CD14-positive monocyte (primary cell): ENCODE results near the gene P2RX6. TPM values are rescaled to one million over a fixed set of nuclear protein-coding genes. Genes with fewer than 3 reads are reported as not detected.

ENCODE experiments used
- DNase-seq, 3 donors: peaks; one replicate each; pipeline ENCODE4 v3.0.0-alpha.2; 2011 to 2022
- H2AFZ ChIP-seq: 2 replicates; pipeline ENCODE4 v1.6.0; 2012; ENCODE audit warnings: mild to moderate bottlenecking, low read depth, low read length, inconsistent platforms; ENCODE audit not compliant: insufficient read depth, poor library complexity, severe bottlenecking
- H3K27ac ChIP-seq, 2 donors: 1 replicate in 1 of 2; 2 replicates in 1 of 2; pipeline ENCODE4 v1.5.1; 2012 to 2013; ENCODE audit warnings: low read length in 2 of 2, control low read depth in 1 of 2, inconsistent platforms in 1 of 2, low read depth in 1 of 2, mild to moderate bottlenecking in 1 of 2
- H3K27me3 ChIP-seq, 2 donors: one replicate each; pipeline versions ENCODE4 v1.6.0 to v1.6.1; 2011 to 2013; ENCODE audit warnings: low read length in 2 of 2; ENCODE audit not compliant: control insufficient read depth in 2 of 2, insufficient read depth in 2 of 2
- H3K36me3 ChIP-seq, 2 donors: replicated peaks in 1 of 2; 1 replicate in 1 of 2; 2 replicates in 1 of 2; pipeline versions ENCODE4 v1.5.1 to v1.6.1; 2012 to 2013; ENCODE audit warnings: low read length in 2 of 2, control low read depth in 1 of 2, inconsistent platforms in 1 of 2, mild to moderate bottlenecking in 1 of 2; ENCODE audit not compliant: insufficient read depth in 2 of 2, control insufficient read depth in 1 of 2
- H3K4me1 ChIP-seq, 2 donors: 1 replicate in 1 of 2; 2 replicates in 1 of 2; pipeline versions ENCODE4 v1.5.1 to v1.6.1; 2012 to 2013; ENCODE audit warnings: low read length in 2 of 2, control low read depth in 1 of 2, inconsistent platforms in 1 of 2, mild to moderate bottlenecking in 1 of 2, moderate library complexity in 1 of 2; ENCODE audit not compliant: insufficient read depth in 2 of 2, control insufficient read depth in 1 of 2
- H3K4me2 ChIP-seq: replicated peaks from 2 replicates; pipeline ENCODE3; 2012; ENCODE audit warnings: low read length, moderate library complexity, mild to moderate bottlenecking; ENCODE audit not compliant: poor library complexity, severe bottlenecking; ENCODE audit errors: extremely low read depth
- H3K4me3 ChIP-seq, 3 experiments: fragments of 200-600 bp in 1 of 3; sonication (generic) in 1 of 3; replicated peaks in 1 of 3; 1 replicate in 2 of 3; 2 replicates in 1 of 3; pipeline ENCODE4 v1.5.1; 2011 to 2013; ENCODE audit warnings: low read length in 3 of 3, mild to moderate bottlenecking in 3 of 3, control low read depth in 2 of 3, low read depth in 2 of 3, inconsistent platforms in 1 of 3, moderate library complexity in 1 of 3
- H3K79me2 ChIP-seq: 2 replicates; pipeline ENCODE4 v1.6.0; 2012; ENCODE audit warnings: mild to moderate bottlenecking, control low read depth, inconsistent platforms, low read length, moderate library complexity; ENCODE audit not compliant: insufficient read depth
- H3K9ac ChIP-seq: 2 replicates; pipeline ENCODE4 v1.6.0; 2017; ENCODE audit warnings: low read length, mild to moderate bottlenecking; ENCODE audit not compliant: insufficient read depth, poor library complexity, severe bottlenecking
- H3K9me3 ChIP-seq, 2 donors: replicated peaks in 1 of 2; 1 replicate in 1 of 2; 2 replicates in 1 of 2; pipeline versions ENCODE4 v1.5.1 to v1.6.1; 2012 to 2013; ENCODE audit warnings: low read length in 2 of 2, control low read depth in 1 of 2; ENCODE audit not compliant: control insufficient read depth in 1 of 2, insufficient read depth in 1 of 2
- H4K20me1 ChIP-seq: 2 replicates; pipeline ENCODE4 v1.6.0; 2012; ENCODE audit warnings: mild to moderate bottlenecking, low read length, control low read depth, moderate library complexity; ENCODE audit not compliant: insufficient read depth
- H3K27ac Mint-ChIP-seq, 7 donors: one replicate each; pipeline ENCODE4 v1.8.0; 2020; ENCODE audit warnings: mild to moderate bottlenecking in 7 of 7, mixed read lengths in 7 of 7, moderate library complexity in 6 of 7, inconsistent platforms in 2 of 7
- H3K27me3 Mint-ChIP-seq, 3 donors: one replicate each; pipeline ENCODE4 v1.8.0; 2021 to 2022; ENCODE audit warnings: low read depth in 3 of 3, mild to moderate bottlenecking in 3 of 3, mixed read lengths in 3 of 3, moderate library complexity in 3 of 3, inconsistent platforms in 1 of 3
- H3K36me3 Mint-ChIP-seq, 2 donors: one replicate each; pipeline ENCODE4 v1.8.0; 2020; ENCODE audit warnings: mixed read lengths in 2 of 2, inconsistent platforms in 1 of 2, mild to moderate bottlenecking in 1 of 2
- H3K4me1 Mint-ChIP-seq: one replicate; pipeline ENCODE4 v1.8.0; 2020; ENCODE audit warnings: mild to moderate bottlenecking, mixed read lengths
- H3K4me3 Mint-ChIP-seq, 2 donors: one replicate each; pipeline ENCODE4 v1.8.0; 2020; ENCODE audit warnings: mild to moderate bottlenecking in 2 of 2, mixed read lengths in 2 of 2, moderate library complexity in 1 of 2
- H3K9me3 Mint-ChIP-seq, 7 donors: one replicate each; pipeline ENCODE4 v1.8.0; 2020 to 2022; ENCODE audit warnings: mixed read lengths in 7 of 7, mild to moderate bottlenecking in 6 of 7, moderate library complexity in 6 of 7, inconsistent platforms in 2 of 7
- WGBS: methylation state at CpG from one replicate; pipeline ENCODE4 v1.1.5; 2013; ENCODE audit warnings: missing lambda C conversion rate; ENCODE audit not compliant: insufficient coverage; 5-methylcytosine and 5-hydroxymethylcytosine counted together
- intact Hi-C, 2 donors: fragments of 100-400 bp; cut with micrococcal nuclease; formaldehyde crosslinking; loops; one replicate each; pipeline versions ENCODE4 v1.15.0 to v1.15.1; 2023
- polyA plus RNA-seq, 3 donors: library from polyadenylated mRNA; depleted of rRNA in 1 of 3; unstranded in 2 of 3; stranded (reverse) in 1 of 3; fragments of 300-500 nt in 2 of 3; fragments of >200 nt in 1 of 3; fragmentation: Illumina TruSeq in 2 of 3; gene quantifications; 1 replicate in 2 of 3; 2 replicates in 1 of 3; pipeline ENCODE4 v1.2.3, GENCODE V29; 2012 to 2021
- TF ChIP-seq, protein P1 (sequence below): fragments of 200-600 bp; IDR thresholded peaks from one replicate; pipeline ENCODE4 v1.8.0; 2022; ENCODE audit warnings: antibody characterized with exemption, mild to moderate bottlenecking

The P2RX6 gene
- polyA plus RNA-seq, 3 donors: not detected

DNA sequence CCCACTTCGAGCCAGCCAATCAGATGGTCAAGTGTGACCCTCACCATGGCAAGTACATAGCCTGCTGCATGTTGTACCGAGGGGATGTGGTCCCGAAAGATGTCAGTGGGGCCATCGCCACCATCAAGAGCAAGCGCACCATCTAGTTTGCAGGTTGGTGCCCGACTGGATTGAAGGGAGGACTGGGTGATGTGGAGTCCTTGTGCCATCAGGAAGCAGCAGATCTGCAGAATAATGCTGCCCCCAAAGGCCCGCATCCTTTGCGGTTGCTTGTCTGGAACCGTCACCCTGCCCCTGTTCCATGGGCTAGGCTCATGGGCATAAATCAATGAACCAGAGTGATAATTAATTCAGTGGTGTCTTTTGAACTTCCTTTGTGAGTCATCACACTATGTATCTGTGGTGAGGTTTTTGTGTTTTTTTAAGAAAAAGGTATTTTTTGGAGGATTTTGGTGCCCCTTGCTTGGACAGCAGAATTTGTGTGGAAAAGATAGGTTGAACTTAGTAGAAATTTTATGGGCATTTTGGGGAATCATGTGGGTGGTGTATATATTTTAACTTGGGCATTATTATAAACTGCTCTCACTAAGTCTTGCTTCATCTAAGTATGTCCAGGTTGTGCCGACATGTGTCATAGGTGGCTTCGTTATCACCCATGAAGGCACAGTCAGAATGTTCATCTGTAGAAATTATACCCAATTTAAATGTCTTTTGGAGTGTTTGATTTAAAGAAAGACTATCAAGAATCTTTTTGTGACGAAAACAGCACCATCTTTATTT is 53.1 kb downstream of the P2RX6 start:
- Histone ChIP-seq H3K36me3 (no peaks in the 10 kb centered on the region), H3K27me3 (no peaks in the 10 kb centered on the region), H3K4me3 (no peak overlapping the region), H3K79me2 (no peaks in the 10 kb centered on the region), H2AFZ (no peak overlapping the region), H3K4me2 (no peak overlapping the region), H3K4me1 (no peaks in the 10 kb centered on the region), H4K20me1 (no peaks in the 10 kb centered on the region), H3K9ac (no peak overlapping the region), H3K27ac (no peak overlapping the region), H3K9me3 (no peaks in the 10 kb centered on the region)
- H3K27ac Mint-ChIP-seq: no peak overlapping the region
- H3K4me1 Mint-ChIP-seq: no peaks in the 10 kb centered on the region
- TF ChIP-seq, protein P1, sequence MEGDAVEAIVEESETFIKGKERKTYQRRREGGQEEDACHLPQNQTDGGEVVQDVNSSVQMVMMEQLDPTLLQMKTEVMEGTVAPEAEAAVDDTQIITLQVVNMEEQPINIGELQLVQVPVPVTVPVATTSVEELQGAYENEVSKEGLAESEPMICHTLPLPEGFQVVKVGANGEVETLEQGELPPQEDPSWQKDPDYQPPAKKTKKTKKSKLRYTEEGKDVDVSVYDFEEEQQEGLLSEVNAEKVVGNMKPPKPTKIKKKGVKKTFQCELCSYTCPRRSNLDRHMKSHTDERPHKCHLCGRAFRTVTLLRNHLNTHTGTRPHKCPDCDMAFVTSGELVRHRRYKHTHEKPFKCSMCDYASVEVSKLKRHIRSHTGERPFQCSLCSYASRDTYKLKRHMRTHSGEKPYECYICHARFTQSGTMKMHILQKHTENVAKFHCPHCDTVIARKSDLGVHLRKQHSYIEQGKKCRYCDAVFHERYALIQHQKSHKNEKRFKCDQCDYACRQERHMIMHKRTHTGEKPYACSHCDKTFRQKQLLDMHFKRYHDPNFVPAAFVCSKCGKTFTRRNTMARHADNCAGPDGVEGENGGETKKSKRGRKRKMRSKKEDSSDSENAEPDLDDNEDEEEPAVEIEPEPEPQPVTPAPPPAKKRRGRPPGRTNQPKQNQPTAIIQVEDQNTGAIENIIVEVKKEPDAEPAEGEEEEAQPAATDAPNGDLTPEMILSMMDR: no peak
- no peak for DNase-seq
- H3K9me3 Mint-ChIP-seq: peaks cover 0 to 5% (median 0%) of the 10 kb centered on the region in 7 donors
- 93% methylated on average over 9 of the region's 12 CpGs for WGBS
- no peaks in the 10 kb centered on the region for H3K36me3 Mint-ChIP-seq
- peaks cover 2 to 14% (median 6%) of the 10 kb centered on the region in 3 donors for H3K27me3 Mint-ChIP-seq
- intact Hi-C loops: no loop called here
- no peak overlapping the region for H3K4me3 Mint-ChIP-seq

DNA sequence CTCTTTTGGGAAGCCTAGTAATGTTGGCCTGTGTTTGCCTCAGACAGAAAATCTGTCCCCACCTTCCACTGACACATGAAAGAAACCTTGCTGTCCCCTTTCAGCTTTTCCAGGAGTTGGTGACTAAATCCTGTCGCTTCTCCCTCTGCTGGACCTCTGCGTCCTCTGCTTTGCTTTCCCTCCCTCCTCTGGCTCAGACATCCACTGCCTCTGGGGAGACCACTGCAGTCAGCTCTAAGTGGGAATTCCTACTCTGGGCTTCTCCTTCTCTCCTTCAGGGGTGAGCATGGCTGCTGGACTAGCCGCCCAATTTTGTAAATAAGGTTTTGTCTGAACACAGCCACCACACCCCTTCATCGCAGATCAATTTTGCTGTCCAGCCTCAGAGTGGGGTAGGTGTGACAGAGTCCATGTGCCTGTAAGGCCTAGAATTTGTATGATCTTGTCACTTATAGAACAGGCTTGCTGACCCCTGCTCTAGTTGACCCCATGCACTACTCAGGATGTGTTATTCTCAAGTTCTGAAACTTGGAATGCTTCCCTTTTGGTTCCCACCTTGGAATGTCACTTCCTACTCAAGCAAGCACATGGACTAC is 53.8 kb downstream of the P2RX6 start:
- Mint-ChIP-seq H3K9me3 (peaks cover 0 to 5% (median 0%) of the 10 kb centered on the region in 7 donors), H3K4me3 (no peak overlapping the region), H3K4me1 (peaks cover 2% of the 10 kb centered on the region), H3K27ac (no peak overlapping the region), H3K27me3 (peaks cover 4 to 10% (median 6%) of the 10 kb centered on the region in 3 donors), H3K36me3 (no peaks in the 10 kb centered on the region)
- Histone ChIP-seq H4K20me1 (no peaks in the 10 kb centered on the region), H2AFZ (no peak overlapping the region), H3K9ac (no peak overlapping the region), H3K4me3 (no peak overlapping the region), H3K79me2 (no peaks in the 10 kb centered on the region), H3K9me3 (no peaks in the 10 kb centered on the region), H3K27me3 (no peaks in the 10 kb centered on the region), H3K36me3 (no peaks in the 10 kb centered on the region), H3K4me2 (no peak overlapping the region), H3K27ac (no peak overlapping the region), H3K4me1 (peaks cover under 1 to 2% of the 10 kb centered on the region in 2 donors)
- 94% methylated on average over 2 of the region's 4 CpGs for WGBS
- intact Hi-C loops: no loop called here
- DNase-seq: no peak
- TF ChIP-seq, protein P1: no peak
